ENCODE results near the gene PPL.

Gene PPL

DNA sequence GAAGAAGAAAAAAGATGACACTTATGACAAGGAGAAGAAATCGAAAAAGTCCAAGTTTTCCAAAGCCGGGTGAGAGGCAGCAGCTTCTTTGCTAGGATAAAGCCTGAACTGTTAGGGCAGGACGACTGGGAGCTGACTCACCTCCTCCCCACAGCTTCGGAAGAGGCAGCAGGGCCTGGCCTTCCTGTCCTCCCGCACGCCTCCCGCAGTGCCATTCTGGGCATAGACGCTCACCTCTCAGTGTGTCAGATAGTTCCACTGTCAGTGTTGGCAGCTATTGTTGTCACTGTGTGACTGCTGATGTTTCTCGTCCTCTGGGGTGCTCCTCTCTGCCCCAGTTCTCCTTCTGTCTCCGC is 77.1 kb downstream of the PPL start:
- DNase-seq: peak; percentile 32

DNA sequence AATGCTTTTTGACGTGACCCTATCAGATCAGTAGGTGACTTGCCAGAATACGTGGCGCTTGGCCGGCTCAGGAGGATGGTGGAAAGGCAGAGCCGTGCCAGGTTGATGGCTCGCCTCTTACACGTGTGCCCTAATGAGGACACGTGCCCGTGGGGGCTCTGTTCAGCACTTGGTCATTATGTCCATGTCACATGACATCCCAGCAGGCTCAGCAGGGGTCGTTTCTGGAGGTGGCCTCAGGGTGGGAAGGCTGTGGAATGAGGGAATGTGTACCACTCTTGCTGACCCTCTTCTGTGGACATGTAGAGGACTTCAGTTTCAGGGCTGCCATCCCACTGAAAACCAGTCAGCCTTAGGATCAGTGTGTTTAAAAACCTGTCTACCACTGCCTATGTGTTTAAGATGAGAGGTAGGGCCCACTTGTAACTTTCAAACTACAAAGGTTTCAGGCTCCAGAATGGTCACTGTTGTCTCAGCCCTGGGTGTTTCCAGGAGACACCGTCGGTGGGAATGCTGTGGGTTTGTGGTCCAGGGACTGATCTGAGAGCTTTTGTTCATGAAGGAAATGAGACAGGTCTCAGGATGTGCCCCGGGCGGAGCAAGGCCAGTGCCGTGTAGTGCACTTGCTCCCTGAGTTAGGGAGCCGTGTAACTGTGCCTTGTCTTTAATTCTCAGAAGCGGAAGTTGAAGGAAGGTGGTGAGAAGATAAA is 77.6 kb downstream of the PPL start:
- DNase-seq: no peak

GRCh38 chr16:4855804-4856203 is 81.1 kb downstream of the PPL start:
- DNase-seq: no peak

DNA sequence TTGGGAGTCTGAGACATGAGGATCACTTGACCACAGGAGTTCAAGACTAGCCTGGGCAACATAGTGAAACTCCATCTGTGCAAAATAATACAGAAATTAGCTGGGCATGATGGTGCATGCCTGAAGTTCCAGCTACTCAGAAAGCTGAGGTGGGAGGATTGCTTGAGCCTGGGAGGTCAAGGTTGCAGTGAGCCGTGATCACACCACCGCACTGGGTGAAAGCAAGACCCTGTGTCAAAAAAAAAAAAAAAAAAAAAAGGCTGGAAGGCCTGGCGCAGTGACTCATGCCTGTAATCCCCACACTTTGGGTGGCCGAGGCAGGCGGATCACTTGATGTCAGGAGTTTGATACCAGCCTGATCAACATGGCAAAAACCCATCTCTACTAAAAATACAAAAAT is 81.6 kb downstream of the PPL start:
- no peak for DNase-seq

- peak; percentile 50 for DNase-seq
Measured at GRCh38 chr16:4852221-4852872, 84.6 kb downstream of the PPL start.

GRCh38 chr16:4850211-4850610 is 86.7 kb downstream of the PPL start:
- DNase-seq: no peak

DNA sequence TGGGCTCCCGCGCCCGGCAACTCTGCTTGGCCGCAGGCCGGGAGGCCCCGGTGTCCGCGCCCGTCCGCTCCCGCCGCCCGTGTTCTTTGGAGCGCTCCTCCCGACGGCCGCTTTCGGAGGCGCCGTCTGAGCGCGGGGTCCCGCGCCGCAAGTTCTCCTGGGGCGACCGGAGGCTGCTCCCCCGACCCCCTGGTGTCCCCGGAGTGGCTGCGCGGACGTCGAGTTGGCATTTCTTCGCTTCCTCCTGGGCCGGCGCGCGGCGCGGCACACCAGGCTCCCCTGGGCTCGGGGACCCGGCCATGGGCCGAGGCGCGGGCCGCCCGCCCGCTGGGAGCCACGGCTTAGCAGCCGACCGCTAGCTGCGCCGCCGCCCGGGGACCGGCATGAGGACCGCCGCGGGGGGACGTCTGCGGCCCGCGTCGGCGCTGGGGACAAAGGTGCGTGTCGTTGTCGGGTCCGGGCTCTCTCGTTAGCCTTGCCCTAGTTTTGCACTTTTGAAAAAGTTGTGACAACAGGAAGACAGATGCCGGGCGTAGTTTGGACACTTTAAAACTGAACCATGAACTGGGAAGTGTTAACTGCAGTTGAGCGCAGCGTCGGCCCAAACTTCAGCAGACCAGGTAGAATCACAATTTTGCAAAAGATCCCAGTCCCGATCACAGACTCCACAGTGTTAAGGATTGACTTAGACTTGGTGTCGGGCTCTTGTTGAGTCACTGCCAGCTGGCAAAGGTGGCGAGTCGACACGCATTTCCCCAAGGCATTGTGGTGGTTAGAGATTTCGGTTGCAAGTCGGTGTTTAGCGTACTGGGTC is 89.0 kb downstream of the PPL start:
- DNase-seq: peak; percentile 28

DNA sequence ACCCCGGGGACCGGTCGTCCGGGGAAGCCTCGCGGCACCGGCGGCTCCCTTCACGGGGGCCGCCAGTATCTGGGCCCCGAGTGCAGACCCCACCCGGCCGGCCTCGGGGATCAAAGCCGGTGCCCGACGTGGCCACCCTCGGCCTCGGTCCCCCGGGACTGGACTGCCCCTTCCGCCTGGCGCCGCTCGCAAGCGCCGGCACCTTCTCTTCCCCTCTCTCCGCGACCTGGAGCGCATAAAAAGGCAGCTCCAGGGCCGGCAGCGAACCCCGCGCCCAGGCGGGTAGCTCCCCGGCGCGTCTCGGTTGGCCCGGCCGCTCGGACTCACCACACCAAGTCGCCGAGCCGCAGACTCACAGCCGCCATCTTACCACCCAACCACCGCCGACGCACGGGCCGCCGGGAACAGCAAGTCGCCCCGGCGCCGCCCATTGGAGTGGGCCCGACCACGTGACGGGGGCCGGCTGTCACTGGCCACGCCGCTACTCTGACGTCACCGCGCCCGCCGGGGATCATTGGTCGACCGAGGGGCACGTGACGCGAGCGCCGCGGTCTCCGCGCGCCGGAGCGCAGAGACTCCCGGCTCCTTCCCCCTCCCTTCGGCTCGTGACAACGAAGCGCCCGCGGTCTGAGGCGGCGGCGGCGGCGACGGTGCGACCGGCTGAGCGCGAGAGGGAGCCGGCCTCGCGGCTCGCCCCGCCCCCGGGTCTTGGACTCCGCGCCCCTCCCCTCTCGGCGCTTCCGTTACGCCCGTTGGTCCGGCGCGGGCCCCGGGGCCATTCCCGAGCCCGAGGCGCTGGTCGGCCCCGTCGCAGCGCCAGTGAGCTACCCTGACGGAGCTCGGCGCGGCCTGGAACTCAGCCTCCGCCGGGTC is 89.8 kb downstream of the PPL start, which contains the start of the genes GLYR1 and UBN1:
Gene GLYR1, minus strand, starts transcription at position 388 of the 873 bp plus-strand sequence. Its CDS starts 23 bp downstream, at position 365.
Gene UBN1, plus strand, starts transcription at position 581 of the 873 bp plus-strand sequence. CDS start 5,437 bp downstream, outside the sequence.
- DNase-seq: peak; percentile 93

DNA sequence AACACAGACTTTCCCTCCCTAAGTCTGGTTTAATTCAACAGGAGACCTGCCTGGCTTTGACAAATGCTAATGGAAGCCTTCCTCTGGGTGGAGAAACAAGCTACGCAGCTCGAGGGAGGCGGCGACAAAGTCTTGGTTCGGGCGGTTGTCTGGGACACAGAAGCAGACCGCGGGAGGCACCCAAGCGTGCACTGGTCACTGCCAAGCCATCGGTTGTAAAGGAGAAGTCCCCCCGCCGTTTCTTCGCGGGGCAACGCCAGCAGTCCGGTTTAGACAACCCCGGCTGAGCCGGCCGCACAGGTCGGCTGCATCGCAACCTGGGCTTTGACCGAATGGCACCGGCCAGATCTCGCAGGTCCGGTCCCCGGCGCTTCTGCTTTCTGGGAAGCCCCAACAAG is 90.4 kb downstream of the PPL start:
- DNase-seq: peak; percentile 9

- no peak for DNase-seq
Measured at GRCh38 chr16:4840984-4841383, 96.0 kb downstream of the PPL start.

- DNase-seq: no peak
Measured at GRCh38 chr16:4839942-4840341, 97.0 kb downstream of the PPL start.

DNA sequence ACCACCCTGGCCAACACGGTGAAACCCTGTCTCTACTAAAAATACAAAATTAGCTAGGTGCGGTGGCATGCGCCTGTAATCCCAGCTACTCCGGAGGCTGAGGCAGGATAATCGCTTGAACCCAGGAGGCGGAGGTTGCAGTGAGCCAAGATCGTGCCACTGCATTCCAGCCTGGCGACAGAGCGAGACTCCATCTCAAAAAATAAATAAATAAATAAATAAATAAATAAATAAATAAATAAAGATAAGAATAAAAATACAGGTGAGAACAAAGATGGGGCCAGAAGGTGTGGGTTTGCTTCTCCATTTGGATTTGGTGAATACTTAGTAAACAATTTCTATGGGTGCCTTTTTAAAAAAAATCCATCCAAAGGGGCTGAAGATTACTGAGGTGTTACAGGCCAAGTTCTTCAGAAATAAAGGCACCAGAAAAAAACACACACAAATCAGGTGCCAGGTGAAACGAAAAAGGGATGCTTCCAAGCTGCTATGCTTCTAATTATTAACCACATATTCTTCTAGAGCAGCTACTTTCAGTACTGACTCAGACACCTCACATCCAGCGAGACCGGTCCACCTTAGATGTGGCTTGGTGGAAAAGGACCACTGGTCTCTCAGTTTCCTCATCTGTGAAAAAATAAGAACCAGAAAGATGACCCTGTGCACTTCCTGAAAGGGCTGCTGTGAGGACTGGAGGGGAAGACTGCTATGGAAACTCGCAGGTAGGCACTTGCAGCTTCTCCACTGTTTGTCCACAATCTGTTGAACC is 99.0 kb downstream of the PPL start:
- DNase-seq: no peak

DNA sequence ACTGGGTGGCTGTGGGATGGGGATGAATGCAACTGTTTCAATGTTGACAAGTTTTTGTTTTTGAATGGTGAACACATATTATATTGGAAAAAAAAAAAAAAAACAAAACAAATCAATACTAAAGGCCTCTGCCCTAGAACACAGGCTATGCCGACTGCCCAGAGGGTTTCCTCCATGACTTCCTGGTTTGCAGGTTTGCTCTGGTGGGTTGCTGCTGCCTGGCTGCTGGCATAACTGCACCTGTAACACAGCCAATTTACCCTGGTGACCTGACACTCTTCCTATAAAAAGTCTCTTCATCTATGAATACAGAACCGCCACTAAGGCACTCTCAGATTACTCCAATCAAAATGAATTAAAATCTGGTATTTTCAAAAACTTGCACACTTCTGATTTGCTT is 100.2 kb downstream of the PPL start:
- no peak for DNase-seq

GRCh38 chr16:4833584-4833983 is 103.4 kb downstream of the PPL start:
- DNase-seq: no peak

DNA sequence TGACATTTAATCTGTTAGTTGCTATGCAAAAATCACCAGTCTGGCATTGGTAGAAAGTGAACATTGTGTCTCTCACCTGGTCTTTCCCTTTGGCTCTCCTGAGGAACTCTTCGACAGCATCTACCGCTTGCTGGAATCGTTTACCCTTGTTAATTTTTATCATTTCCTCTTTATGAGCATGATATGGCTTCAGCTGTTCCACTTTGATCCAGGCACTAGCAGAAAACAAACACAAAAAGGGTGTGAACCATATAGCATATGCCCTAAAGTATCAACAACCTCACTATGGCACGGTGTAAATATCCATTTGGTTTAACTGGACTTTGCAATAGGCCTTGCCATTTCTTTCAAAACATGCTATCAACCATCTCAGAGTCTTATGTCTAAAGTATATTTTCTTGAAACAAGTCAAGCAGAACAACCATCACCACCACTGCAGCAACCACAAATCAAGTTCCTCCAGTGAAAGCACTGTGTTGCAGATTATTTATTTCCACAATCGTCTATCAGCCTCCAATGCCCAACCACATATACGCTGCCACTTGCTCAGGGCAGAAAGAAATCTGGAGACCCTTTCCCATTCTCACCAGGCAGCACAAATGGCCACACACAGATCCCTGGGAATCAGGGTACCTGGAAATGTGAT is 104.1 kb downstream of the PPL start:
- DNase-seq: no peak
